ENCODE data around the gene SAT1.

DNA sequence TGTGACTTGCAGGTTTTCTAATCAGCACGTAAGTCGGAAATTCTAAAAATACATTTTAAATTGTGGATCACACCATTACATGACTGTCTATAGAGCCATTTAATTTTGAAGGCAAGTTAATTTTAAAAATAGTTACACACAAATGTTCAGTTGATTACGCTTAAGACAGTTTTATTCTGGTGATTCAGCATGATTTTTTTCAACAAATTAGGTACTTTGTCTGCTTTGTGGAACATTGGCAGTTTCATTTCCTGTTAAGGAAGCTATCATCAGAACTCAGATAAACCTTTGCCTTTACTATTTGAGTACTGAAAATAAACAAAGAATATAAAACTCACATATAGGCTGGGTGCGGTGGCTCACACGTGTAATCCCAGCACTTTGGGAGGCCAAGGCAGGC is 19.5 kb downstream of the SAT1 start:
- TF ChIP-seq POLR2A (IDR thresholded peaks at IDR 0.05) = no peak
- TF ChIP-seq, protein P1, sequence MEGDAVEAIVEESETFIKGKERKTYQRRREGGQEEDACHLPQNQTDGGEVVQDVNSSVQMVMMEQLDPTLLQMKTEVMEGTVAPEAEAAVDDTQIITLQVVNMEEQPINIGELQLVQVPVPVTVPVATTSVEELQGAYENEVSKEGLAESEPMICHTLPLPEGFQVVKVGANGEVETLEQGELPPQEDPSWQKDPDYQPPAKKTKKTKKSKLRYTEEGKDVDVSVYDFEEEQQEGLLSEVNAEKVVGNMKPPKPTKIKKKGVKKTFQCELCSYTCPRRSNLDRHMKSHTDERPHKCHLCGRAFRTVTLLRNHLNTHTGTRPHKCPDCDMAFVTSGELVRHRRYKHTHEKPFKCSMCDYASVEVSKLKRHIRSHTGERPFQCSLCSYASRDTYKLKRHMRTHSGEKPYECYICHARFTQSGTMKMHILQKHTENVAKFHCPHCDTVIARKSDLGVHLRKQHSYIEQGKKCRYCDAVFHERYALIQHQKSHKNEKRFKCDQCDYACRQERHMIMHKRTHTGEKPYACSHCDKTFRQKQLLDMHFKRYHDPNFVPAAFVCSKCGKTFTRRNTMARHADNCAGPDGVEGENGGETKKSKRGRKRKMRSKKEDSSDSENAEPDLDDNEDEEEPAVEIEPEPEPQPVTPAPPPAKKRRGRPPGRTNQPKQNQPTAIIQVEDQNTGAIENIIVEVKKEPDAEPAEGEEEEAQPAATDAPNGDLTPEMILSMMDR (IDR thresholded peaks at IDR 0.05) = no peak
